Keratinocyte (primary cell): Measurements from ENCODE around the gene PNMA3.

Experiments used
- CTCF ChIP-seq, 3 experiments: IDR thresholded peaks in 1 of 3; conservative IDR thresholded peaks in 1 of 3; optimal IDR thresholded peaks in 1 of 3; 2 replicates in 2 of 3; 3 replicates in 1 of 3; pipeline versions ENCODE3 to v1.5.1; 2011; ENCODE audit warnings: low read length in 3 of 3, mild to moderate bottlenecking in 3 of 3, moderate library complexity in 2 of 3, control low read depth in 1 of 3, inconsistent platforms in 1 of 3; ENCODE audit not compliant: insufficient read depth in 2 of 3; ENCODE audit errors: extremely low read depth in 1 of 3
- EZH2 ChIP-seq: IDR thresholded peaks from one replicate; pipeline ENCODE4 v1.6.1; 2012; ENCODE audit warnings: inconsistent platforms, mild to moderate bottlenecking, low read length, moderate library complexity

- TF ChIP-seq CTCF (optimal IDR thresholded peaks at IDR 0.05 in 1 of 3, IDR thresholded peaks at IDR 0.05 in 1 of 3, conservative IDR thresholded peaks at IDR 0.05 in 1 of 3; ENCODE audit: extremely low read depth in 1 of 3, insufficient read depth in 2 of 3, low read length in 3 of 3) (no peak), EZH2 (no peak)
Measured at GRCh38 chrX:153065389-153065788, 9.1 kb downstream of the PNMA3 start.
